Activated CD8-positive, alpha-beta memory T cell treated with anti-CD3 and anti-CD28 coated beads for 36 hours (primary cell): ENCODE measurements around the gene PPP1R9A. TPM values are rescaled to one million over a fixed set of nuclear protein-coding genes. Genes with fewer than 3 reads are reported as not detected.

Experiments used
- CTCF ChIA-PET: fragments of 350-600 bp; sonication (Branson Sonifier 250); formaldehyde crosslinking; loops from one replicate; lab custom pipeline; 2021; ENCODE audit warnings: antibody characterized with exemption; lab: Charles Lee
- POLR2A ChIA-PET: fragments of 350-600 bp; sonication (Branson Sonifier 250); formaldehyde crosslinking; loops from one replicate; lab custom pipeline; 2021; ENCODE audit warnings: antibody characterized with exemption; lab: Charles Lee
- total RNA-seq, 2 experiments: library from RNA; stranded (reverse); gene quantifications; one replicate each; pipeline ENCODE4 v1.2.3, GENCODE V29; 2021

The PPP1R9A gene
- total RNA-seq, 2 experiments from 2014 or later = 0.08 to 0.15 TPM

DNA sequence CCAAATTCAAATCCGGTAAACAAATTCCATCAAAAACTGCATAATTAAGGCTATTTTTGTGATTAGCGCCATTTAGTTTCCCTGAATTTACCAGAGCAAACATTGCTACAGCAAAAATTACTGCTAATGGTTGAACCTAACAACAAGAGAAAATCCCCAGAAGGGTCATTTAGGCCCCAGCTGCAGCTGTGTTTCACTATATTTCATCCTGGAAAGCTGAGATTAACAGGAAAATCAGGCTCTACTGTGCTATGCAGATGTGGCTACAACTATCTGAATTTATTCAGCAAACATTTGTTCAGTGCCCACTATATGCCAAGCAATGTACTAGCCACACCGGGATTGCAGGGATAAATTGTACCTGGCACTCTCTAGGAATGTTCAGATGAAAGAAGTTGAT, 312.9 kb downstream of the PPP1R9A start:
- ChIA-PET CTCF (no interaction called here), POLR2A (no interaction called here)

DNA sequence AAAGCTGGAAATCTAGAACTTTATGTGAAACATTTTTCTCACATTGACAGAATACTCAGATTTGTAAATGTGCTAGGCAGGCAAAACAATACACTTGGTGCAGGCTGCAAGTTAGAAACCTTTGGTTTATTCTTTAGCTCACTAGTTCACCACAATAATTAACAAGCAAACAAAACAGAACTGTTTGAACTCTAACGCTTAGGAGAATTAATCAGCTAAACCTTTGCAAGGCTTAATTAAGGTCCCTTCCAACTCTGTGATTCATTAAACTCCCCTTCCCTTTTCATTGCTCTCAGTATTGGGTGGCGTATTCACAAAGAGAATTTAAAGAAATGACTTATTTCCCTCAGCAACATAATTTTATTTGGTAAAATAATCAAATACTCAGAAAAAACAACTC, 317.9 kb downstream of the PPP1R9A start:
- CTCF ChIA-PET = no interaction called here
- POLR2A ChIA-PET = no interaction called here

DNA sequence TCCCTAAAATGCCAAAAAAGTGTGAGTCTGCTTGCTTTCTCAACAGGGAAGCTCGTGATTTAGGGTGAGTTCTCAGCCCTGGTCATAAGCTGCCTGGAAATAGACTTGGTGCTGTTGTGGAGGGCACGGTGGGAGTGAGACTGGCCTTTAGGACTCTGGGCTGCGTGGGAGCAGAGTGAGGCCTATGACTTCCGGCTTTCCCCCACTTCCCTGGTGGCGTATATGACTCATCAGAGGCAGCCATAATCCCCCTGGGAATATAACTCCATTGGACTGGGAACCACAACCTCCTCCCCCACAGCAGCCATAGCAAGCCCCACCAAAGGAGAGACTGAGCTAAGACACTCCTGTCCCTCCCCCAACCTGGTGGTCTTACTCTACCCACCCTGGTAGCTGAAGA, 321.9 kb downstream of the PPP1R9A start:
- ChIA-PET CTCF (no interaction called here), POLR2A (no interaction called here)

DNA sequence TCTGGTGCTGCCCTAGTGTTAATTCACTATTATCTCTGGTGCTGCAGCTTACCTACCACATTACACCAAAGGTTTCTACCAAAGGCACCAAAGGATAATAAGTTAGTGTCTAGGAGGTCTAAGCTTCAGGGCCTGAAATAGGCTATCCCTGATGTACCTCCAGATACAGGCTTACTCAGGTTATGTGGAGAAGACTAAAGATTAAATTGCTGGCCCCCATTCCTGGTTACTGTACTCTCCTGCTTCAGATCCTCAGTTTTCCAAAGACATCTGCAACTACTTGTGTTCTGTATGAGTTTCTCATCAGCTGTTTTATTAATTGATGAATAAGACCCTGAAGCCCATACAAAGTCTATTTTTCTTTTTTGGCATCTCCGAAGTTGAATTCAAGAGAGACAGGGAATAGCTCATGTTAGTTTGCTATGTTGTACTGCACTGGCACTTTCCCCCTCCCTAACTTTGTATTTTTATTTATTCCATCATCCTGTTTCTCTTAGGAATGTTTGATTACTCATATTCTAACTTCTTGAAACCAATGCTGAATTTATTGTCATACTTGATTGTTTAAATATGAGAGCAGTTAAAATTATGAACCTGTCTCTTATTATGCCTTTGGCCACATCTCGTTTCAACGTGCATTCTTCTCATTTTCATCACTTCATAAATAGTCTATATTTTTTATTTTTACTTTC, 331.0 kb downstream of the PPP1R9A start:
- CTCF ChIA-PET = no interaction called here

DNA sequence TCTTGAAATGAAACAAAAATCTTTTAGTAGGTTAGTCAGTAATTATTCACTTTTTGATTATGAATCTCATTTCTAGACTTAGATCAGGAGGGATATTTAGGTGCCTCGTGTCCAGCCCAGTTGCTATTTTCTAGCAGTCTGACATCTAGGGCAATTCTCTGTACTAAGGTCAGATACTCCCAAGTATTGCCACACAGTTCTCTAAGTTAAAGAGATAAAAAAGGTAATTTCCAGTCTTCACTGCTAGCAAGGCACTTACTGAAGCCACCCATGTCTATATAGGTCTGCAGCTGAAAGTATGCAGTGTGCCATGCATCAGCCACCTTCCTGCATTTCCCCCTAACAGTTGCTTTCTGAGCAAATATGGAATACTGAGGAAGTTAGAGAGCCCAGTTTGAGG, 333.5 kb downstream of the PPP1R9A start:
- ChIA-PET CTCF (no interaction called here), POLR2A (no interaction called here)

More for the DNA sequence above, 331.0 kb downstream of the PPP1R9A start:
- POLR2A ChIA-PET = no interaction called here

DNA sequence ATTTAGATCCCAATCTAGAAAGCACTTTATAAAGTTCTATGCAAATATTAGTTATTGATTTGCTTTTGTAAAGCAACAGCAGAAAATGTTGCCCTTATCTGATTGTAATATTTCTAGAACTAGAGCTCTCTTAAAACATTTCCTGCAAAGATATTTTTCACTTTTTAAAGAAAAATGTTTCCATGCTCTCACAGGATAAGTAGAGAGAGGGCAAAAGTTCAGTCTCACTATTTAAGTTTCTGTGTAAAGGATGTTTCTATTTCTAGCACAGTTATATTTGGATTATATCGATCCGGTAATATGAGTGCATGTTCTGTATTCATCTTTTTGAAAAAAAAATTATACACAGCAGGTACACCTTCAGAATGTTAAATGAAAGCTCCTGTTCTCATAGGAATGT, 334.9 kb downstream of the PPP1R9A start:
- ChIA-PET CTCF (no interaction called here), POLR2A (no interaction called here)

DNA sequence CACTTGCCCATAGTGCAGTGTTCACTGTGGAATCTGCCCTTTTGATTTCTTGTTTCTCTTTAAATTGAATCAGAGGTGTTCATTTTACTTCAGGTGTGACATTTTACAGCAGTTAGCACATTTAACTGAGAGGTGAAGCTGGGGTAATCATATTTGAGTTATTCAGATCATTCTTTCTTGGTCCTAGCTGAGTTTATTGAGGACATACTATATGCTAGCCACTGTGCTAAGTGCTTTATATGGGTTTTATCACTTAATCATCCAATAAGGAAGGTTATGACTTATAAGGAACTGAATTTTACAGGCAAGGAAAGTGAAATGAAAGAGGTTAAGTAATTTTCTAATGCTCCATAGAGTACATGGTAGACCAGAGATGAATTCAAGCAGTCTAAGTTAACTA, 337.2 kb downstream of the PPP1R9A start:
- ChIA-PET CTCF (no interaction called here), POLR2A (no interaction called here)

DNA sequence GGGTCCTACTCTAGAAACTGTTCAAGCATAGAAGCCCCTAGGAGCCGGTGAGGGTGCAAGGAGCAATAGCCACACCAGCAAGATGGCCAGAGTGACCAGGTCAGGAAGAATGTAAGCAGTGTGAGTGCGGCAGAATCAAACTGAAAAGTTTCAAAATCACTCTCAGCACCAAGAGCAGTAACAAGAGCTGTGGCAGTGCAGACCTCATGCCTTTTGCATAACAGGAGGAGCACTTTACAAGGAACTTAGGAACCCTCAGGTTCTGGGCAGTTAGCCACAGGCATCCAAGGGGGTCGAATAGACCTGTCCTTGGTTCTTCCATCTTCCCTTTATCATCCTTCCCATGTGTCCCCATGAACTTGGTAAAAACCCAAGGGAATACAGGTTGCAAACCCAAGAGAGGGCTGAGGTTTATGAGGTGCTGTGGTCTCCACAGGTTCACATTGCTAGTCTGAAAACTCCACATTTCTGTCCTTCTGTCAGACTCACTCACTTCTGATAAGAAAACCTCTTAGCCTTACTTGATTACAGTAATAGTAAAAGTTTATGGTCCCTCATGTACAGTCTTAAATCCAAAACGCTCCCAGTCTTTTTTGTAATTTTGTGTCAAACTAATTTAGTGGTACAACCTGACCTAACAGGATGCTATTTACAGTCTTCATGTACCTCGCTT, 338.6 kb downstream of the PPP1R9A start:
- ChIA-PET CTCF (no interaction called here), POLR2A (no interaction called here)

DNA sequence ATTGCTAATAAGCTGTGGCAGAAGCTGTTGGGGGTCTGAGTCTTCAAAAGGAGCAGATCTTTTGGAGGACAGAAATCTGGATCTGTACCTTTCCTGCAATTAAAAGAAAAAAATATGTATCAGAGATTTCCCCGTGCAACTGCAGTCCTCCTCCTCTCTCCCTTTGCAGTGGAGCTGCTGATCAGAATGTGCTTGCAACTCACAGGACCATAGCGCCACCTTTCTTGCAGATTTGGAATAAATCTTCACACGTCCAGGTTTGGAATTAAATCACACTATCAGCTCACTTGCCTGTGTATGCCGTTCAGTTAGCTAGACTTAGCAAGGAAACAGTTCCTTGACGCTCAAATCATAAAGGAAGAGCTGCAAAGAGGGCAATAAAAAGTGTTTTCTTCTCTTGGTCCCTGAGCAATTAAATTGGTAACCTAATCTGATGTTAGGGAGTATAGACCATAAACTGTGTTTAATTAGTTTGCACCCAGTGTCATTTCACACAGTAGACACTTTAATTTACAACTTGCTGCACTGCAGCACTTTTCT, 339.5 kb downstream of the PPP1R9A start:
- ChIA-PET CTCF (interaction anchor here (1.0 kb wide), 1 partner anchor 30 kb away, joined by 3 read pairs; no protein-coding TSS in a partner anchor), POLR2A (no interaction called here)

DNA sequence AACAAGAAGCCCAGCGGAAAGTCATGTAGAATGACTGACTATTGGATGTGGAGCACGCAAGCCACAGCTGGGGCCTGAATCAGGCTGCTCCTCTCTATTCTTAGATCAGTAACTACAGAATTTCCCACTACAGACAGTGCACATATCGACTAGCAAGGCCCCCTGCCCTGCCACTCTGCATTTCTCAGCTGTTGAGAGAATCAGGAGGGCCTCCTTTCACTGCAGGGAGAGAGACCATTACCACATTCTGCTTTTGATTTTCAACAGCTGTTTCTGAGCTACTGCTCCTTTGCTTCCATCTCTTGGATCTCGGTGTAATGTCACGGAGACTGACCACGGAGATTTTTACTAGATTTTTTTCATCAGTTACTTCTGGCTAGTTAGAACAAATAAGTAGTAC, 343.2 kb downstream of the PPP1R9A start:
- POLR2A ChIA-PET = no interaction called here
- CTCF ChIA-PET = no interaction called here

DNA sequence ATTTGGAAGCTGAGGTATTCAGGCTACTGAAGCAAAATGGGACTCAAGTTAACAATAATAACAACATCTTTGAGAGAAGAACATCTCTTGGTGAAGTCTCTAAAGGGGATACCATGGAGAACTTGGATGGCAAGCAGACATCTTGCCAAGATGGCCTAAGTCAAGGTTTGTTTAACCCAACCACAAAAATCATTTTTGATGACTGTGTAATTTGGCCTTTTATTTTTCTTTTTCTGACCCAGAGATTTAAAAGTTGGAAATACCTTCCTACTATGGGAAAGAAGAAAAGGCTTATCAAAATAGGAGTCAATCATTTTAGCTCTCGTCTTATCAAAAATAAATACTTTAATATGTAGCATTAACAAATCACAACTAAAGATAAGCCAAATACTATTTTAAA, 344.6 kb downstream of the PPP1R9A start:
- ChIA-PET POLR2A (no interaction called here), CTCF (interaction anchor here (0.6 kb wide), 1 partner anchor 9 kb away, joined by 3 read pairs; no protein-coding TSS in a partner anchor)

DNA sequence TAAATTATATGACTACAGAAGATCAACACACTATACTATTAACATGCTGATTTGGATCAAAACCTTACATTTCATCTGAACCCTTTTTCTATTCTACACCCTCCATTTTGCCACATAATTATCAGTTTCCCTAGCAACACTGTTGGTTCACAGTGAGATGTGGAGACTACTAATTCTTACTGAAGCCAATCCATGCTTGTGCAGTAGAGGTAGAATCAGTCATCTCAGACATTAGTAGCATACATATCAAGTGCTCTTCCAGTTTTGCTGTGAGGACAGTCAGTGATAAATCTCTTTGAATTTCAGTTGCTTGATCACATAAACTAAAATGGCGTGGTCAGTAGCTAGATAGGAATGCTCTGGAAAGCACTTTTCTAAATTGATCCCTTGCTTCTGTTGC, 346.6 kb downstream of the PPP1R9A start:
- POLR2A ChIA-PET = no interaction called here
- CTCF ChIA-PET = no interaction called here

DNA sequence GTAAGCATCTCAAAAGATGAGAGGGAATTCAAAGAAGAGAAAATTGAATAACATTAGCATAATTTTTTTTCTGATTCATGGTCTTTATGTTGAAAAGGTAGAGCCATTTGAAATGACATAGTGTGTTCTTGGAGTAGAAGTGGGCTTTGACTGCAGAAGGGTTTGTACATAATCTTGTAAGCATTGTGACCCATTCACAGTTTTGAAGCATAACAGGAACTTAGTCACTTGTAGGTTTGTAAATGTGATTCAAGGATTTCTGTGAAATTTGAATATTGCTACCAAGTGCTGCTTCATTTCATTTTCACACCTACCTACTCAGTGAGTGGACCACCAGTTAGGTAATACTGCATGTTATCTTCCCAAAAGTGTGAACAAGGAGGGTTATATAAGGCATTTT, 348.3 kb downstream of the PPP1R9A start:
- ChIA-PET POLR2A (no interaction called here), CTCF (no interaction called here)

DNA sequence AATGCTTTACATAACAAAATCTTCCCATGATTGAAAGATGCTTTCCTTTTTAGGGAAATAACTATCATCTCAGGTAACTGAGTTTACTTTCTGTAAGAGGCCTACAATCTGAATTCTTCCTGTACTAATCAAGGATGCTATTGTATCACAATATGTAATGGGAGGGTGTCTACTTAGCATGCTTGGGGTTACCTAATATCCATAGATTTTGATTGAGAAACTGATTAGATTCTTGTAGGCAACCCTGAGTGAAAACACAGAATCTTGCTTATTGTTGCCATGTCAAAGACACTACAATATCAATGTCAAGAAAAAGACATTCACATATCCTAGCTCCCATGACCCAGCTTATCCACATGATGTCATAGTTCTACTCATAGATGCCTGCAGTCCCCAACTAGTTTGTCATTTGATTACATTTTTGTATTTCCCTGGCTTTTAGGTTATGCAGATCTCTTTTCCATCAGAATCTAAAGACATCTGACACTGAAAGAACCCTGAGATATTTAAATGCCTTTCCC, 354.6 kb downstream of the PPP1R9A start:
- ChIA-PET CTCF (no interaction called here), POLR2A (no interaction called here)

DNA sequence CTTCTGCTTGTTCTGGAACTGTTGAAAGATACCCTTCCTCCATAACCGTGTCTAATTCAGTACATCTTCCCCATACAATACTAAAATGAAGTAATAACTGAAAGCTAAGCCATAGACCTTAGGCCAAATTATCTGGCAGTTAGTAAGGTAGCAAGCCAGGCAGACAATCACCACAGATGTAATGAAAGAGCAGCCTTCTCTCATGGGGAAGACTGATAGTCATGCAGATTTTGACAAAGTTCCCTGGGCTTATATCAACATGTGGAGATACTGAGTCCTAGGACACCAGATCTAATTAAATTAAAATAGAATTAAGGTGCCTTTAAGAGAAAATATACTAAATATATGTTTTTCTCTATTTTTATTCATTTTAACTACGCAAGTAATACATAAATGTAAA, 355.5 kb downstream of the PPP1R9A start:
- POLR2A ChIA-PET = no interaction called here

DNA sequence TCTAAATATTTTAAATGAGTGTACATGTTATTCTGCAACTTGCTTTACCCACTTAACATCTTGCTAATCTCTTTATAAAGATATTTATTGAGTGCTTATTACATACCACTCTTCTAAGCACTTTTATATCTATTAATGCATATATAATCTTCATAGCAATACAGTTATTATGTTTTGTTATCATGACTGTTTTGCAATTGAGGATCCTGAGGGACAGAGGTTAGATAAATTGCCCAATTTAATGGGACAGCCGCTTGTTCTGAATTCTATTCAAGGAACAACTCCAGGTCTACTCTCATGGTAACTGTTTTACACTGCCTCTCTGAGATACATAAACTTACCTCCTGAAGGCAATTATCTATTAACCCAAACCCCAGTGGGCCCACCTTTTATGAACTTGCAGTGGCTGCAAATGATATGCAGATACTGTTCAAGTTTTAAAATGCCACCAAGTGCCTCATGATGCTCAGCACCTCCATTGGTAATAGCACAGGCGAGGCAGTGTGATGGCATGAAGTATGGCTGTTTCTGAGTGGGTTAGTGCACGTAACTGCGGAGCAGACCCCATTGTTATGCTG, 356.5 kb downstream of the PPP1R9A start:
- POLR2A ChIA-PET = no interaction called here
- CTCF ChIA-PET = no interaction called here

More for the DNA sequence above, 355.5 kb downstream of the PPP1R9A start:
- CTCF ChIA-PET = no interaction called here

DNA sequence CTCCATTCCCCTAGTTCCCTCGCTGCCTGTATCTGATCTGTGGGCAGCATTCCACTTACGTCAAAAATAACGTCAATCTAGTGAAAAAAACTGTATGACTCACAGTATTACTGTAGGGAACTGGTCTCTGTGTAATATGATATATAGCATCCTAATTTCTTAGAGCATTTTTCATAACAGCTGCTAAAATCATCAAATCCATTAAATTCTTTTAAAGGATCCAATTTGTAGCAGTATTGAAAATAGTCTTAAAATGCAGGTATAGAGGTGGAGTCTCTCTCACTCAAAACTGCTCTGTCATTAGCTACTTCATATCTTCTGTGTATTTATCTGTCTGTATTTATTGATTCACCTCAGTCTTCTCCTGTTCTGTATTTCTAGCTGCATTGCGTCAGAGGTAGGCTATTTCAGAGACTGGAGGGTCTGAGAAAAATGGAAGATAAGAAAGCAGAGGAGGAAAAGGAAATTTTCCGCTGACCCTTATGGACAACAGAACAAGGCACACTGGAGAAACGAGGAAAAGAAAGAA, 357.0 kb downstream of the PPP1R9A start:
- CTCF ChIA-PET = no interaction called here
- POLR2A ChIA-PET = no interaction called here

DNA sequence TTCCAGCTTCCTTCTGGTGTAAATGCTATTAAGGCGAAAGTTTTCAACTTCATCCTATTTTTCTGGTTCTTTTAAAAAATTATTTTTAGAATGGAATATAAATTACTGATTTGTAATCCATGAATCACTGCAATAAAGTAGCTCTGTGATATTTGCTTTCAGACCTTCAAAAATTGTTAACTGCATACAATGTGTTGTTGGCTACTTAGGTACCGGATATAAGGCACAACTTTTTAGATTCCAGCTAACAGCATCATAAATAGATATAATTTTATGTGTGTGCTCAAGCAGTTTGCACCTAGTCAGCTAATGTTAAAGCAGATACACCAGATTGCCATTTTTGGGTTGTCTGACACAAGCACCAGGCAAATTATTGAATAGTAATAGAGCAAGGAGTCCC, 358.2 kb downstream of the PPP1R9A start:
- POLR2A ChIA-PET = no interaction called here

DNA sequence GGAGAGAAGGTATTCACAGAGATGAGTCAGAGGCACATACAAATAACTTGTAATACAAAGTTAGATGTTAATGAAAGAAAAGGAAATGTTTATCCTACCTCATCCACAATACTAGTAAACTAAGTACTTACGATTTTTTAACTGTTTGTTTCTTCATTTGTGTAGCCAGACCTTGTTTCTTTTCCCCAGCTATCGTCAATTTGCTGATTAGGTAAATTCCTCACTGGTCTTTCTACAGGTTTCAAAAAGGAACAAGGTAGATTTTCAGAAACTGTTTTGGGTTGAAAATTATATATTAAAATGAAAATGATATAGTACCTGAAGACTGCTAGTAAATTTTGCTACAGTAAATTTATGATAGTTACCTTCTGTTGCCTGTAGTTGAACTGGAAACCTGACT, 360.4 kb downstream of the PPP1R9A start:
- CTCF ChIA-PET = no interaction called here
- POLR2A ChIA-PET = no interaction called here

More for the DNA sequence above, 358.2 kb downstream of the PPP1R9A start:
- CTCF ChIA-PET = no interaction called here

DNA sequence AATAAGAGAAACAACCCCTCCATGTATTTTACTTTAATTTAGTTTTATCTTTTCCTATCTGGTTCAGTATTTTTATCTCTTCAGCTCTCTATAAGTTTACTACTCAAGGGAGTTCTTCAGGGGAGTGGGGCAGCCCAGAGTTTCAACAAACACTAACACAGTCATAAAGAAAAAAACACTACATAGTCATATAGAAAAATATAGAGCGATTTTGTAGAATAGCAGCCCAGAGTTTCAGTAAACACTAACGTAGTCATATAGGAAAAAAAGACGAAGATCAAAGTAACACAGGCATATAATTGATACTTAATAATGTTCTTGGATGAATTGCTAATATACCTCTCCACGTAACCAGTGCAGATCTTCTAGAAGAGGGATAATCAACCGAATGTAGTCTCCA, 362.2 kb downstream of the PPP1R9A start:
- CTCF ChIA-PET = interaction anchor here (0.9 kb wide), 1 partner anchor 9 kb away, joined by 3 read pairs; no protein-coding TSS in a partner anchor
- POLR2A ChIA-PET = no interaction called here
